Hematopoietic multipotent progenitor cell treated with erythropoietin and hydrocortisone succinate and interleukin-3 and kit ligand, for 4 days (in vitro differentiated cells): Measurements from ENCODE around the gene EML1.
"Not testable (repeated sequence)": the region's sequence is repeated elsewhere in the genome, so short reads cannot be mapped to it uniquely, and the experiment has no call there.

Experiments
- DNase-seq: peaks from one replicate; pipeline ENCODE4 v3.0.0-alpha.2; 2015

Gene EML1

GRCh38 chr14:99944241-99944651 is 151.0 kb downstream of the EML1 start:
- DNase-seq: no peak

- peak; percentile 12 for DNase-seq
These were observed 152.8 kb downstream of the EML1 start for GRCh38 chr14:99945732-99946651.

- DNase-seq: peak; percentile 59
These were observed 153.7 kb downstream of the EML1 start for GRCh38 chr14:99946652-99947489.

GRCh38 chr14:99947695-99948094 is 154.5 kb downstream of the EML1 start:
- DNase-seq: peak; percentile 18

GRCh38 chr14:99949011-99949732 is 156.0 kb downstream of the EML1 start:
- not testable (repeated sequence) for DNase-seq

GRCh38 chr14:99950181-99950580 is 157.0 kb downstream of the EML1 start:
- no peak for DNase-seq

GRCh38 chr14:99951085-99951484 is 157.9 kb downstream of the EML1 start:
- DNase-seq: no peak

- no peak for DNase-seq
These were observed 158.8 kb downstream of the EML1 start for GRCh38 chr14:99952039-99952438.

GRCh38 chr14:99952453-99952852 is 159.2 kb downstream of the EML1 start:
- DNase-seq: no peak

- no peak for DNase-seq
These were observed 162.7 kb downstream of the EML1 start for GRCh38 chr14:99955826-99956455.

GRCh38 chr14:99958380-99958779 is 165.2 kb downstream of the EML1 start:
- DNase-seq: no peak

GRCh38 chr14:99961826-99962518 is 168.8 kb downstream of the EML1 start:
- DNase-seq: no peak

GRCh38 chr14:99964979-99965378 is 171.8 kb downstream of the EML1 start:
- no peak for DNase-seq

- DNase-seq: no peak
These were observed 173.0 kb downstream of the EML1 start for GRCh38 chr14:99966037-99966835.

- DNase-seq: no peak
These were observed 173.7 kb downstream of the EML1 start for GRCh38 chr14:99966912-99967311.

GRCh38 chr14:99968191-99968920 is 175.1 kb downstream of the EML1 start:
- DNase-seq: no peak

GRCh38 chr14:99968941-99969340 is 175.7 kb downstream of the EML1 start:
- no peak for DNase-seq

GRCh38 chr14:99969673-99970322 is 176.6 kb downstream of the EML1 start:
- no peak for DNase-seq

GRCh38 chr14:99971087-99971940 is 178.1 kb downstream of the EML1 start:
- DNase-seq: peak; percentile 94
